ENCODE measurements around the gene MPP1.

DNA sequence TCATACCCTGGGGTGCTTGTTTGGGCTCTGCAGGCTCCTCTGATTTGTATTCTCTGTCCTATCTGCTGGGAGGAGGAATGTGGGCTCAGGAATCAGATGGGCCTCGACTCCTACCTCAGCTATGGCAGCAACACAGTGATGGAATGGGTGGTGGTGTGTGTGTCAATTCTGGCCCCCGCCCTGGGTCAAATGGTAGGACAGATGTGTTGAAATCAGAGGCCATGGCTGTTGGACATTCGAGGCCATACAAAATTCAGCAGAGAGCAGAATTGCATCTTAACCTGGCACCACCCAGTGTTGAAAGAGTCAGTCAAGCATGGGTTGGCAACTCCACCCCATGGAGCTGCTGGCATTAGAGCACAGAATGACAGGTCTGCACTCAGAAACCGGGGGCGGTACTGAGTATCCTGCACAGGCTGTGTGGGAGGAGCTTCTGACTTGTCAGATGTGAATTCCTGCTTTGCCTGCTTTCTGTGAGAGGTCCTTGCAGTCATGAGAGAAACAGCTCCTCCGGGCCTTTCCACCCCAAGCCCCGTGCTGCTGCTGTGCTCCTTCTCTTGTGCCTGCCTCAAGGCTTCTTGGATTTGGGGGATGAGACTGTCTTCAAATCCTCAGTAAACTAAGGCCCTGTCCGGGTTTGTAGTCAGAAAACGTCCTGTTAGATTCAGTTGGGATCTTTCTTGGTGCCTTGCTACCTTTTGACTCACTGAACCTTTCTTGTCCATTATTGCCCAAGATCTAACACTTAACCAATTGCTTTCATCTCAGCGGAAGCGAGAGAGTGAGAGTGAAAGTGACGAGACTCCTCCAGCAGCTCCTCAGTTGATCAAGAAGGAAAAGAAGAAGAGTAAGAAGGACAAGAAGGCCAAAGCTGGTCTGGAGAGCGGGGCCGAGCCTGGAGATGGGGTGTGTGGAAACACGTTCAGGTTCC lies 29.6 kb downstream of the MPP1 start:
- TF ChIP-seq, protein P1, sequence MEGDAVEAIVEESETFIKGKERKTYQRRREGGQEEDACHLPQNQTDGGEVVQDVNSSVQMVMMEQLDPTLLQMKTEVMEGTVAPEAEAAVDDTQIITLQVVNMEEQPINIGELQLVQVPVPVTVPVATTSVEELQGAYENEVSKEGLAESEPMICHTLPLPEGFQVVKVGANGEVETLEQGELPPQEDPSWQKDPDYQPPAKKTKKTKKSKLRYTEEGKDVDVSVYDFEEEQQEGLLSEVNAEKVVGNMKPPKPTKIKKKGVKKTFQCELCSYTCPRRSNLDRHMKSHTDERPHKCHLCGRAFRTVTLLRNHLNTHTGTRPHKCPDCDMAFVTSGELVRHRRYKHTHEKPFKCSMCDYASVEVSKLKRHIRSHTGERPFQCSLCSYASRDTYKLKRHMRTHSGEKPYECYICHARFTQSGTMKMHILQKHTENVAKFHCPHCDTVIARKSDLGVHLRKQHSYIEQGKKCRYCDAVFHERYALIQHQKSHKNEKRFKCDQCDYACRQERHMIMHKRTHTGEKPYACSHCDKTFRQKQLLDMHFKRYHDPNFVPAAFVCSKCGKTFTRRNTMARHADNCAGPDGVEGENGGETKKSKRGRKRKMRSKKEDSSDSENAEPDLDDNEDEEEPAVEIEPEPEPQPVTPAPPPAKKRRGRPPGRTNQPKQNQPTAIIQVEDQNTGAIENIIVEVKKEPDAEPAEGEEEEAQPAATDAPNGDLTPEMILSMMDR (IDR thresholded peaks at IDR 0.05) = no peak
- no peak for TF ChIP-seq POLR2A (IDR thresholded peaks at IDR 0.05)
